Suprapubic skin (tissue), 4 donors: ENCODE results near the gene C2orf15.

ENCODE experiments used
- CTCF ChIP-seq, 2 donors: fragments of 200-600 bp in 1 of 2; fragments of 450-650 bp in 1 of 2; sonication (generic) in 1 of 2; IDR thresholded peaks; one replicate each; pipeline ENCODE4 v1.5.1; 2016 to 2019; ENCODE audit warnings: antibody characterized with exemption in 2 of 2, mild to moderate bottlenecking in 1 of 2, moderate library complexity in 1 of 2
- POLR2A ChIP-seq, 2 donors: fragments of 450-650 bp; IDR thresholded peaks; one replicate each; pipeline ENCODE4 v1.6.1; 2017; ENCODE audit warnings: antibody characterized with exemption in 2 of 2, mild to moderate bottlenecking in 2 of 2, moderate library complexity in 2 of 2
- POLR2AphosphoS5 ChIP-seq, 3 donors: sonication (generic); formaldehyde crosslinking; IDR thresholded peaks; one replicate each; pipeline ENCODE4 v1.6.1; 2017; ENCODE audit warnings: antibody characterized with exemption in 3 of 3

DNA sequence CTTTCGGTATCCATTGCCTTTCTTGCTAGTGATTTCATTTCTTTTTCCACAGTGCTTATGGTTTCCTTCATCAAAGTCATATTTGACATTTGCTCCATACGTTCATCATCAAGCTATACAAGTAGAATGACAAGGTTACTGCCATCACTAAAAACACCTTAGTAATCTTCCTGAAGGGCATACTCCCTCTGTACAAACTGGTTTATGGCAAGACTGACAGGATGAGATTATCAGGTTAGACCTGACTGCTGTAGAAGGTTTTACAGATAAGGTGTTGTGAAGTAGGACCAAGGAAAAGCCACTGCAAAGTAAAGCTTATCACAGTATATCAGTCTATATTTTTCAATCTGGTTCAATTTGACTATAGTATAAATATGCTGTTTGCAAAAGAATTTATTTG, 37.5 kb upstream of the C2orf15 start:
- no peak for TF ChIP-seq POLR2A (IDR thresholded peaks at IDR 0.05)
- TF ChIP-seq POLR2AphosphoS5 (IDR thresholded peaks at IDR 0.05), result no peak
- no peak for TF ChIP-seq CTCF (IDR thresholded peaks at IDR 0.05)
